HG02852 (cell line): ENCODE data around the gene RAD51B.
"Not testable (repeated sequence)": the region's sequence is repeated elsewhere in the genome, so short reads cannot be mapped to it uniquely, and the experiment has no call there.

ENCODE experiments used
- ATAC-seq: cut with Tn5 transposase; IDR thresholded peaks from one replicate; pipeline ENCODE4 v1.9.1; 2021; ENCODE audit warnings: mild to moderate bottlenecking, moderate library complexity; ENCODE audit not compliant: unreplicated experiment

Gene RAD51B

DNA sequence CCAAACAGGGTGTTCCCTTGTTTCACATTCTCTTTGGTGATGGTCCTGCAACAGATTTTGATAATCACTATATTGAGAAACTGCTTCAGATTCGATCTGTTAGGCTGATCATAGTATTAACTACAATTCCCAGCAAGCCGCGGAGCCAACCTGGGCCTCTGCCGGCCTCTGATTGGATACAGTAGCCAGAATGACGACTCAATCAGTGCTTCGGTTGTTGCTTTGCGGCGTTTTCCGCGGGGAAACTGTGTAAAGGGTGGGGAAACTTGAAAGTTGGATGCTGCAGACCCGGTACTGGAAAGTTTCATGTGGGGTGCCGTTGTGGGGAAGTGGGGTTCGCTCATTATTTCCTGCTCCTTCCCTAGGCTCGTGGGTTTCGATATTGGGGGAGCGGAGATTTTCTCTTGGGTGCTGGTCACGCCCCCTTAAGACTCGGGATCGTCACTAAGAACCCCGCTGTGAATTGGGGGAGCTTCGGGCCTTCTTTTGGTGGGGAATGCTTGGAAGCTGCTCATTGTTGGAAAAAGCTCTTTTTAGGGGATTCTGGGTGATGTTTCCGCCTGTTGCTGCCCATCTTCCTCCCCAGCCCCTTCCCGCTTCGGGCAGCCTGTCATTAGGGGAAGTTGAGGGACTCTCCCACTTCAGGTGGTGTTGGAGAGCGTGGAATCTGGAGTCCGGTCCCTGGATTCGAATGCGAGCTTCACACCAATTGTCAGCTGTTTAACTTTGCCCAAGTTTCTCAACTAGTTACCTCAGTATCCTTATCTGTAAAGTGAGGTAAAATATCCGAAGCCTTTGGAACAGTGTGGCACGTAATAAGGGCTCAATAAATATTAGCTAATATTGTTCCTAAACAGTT is at the start of gene RAD51B:
Gene RAD51B (plus strand): TSS at position 217 of the 859 bp plus-strand sequence.
- peak; percentile 68 for ATAC-seq

DNA sequence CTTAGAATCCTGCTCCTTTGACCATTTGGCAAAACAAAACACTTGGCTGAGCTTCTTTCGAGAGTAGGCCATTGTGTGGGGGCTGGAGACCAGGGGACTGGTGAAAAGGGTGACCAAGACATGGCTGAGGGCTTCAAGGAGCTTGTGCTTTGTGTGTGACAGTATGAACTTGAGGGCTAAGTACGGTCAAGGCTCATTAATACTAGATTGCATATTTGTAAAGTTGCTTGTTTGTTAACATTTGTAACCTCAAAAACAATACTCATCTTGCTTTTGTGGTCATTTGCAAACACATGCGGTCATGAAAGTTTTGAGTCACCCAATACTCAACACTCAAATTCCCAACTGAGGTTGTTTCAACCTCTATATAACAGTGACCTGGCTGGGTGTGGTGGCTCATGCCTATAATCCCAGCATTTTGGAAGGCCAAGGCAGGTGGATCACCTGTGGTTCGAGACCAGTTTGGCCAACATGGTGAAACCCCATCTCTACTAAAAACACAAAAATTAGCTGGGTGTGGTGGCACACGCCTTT is 45.7 kb upstream of the RAD51B start:
- ATAC-seq, result no peak

DNA sequence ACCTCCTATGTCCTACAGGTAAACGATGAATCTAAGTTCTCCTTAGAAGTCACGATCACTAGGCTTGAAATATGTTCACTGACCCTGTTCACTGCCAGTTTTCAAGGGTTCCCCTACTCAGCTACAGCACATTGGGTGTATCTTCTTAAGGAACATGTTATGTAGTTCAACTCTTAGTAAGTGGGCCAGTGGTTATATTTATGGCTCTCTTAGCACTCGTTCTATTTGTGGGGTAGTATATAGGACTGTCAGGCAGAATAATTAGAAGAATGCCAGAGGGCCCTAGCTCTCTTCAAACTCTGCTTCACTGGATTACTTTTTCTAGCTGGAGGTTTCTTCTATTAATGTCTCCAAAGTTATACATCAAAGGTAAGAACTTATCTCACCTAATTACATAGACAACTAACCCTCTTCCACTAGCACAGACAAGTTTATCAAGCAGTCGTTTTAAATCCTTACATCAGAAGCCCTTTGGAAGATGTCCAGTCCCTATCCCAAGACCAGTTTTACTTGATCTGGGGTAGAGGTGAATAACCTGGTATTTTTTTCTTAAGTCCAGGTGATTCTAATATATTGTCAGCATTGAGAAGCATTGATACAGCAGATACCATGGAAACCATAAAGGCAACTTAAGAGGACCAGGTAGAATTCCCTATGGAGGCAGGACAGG is 42.8 kb upstream of the RAD51B start:
- ATAC-seq, result no peak

DNA sequence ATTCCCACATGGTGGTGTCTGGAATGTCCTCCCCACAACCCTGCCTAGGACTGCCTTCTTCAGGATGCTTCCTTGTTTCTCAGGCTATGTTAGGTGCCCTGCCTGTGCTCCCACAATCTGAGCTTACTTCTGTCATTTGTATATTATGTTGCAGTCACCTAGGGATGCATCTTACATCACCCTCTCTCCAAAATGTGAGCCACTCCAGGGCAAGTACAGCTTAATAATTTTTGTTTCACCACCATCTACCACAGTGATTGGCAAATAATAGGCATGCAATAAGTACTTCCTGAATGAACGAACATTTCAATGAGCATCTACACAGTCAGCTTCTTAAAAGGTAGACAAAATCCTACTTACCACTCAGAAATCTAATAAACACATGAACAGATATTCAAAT is 40.8 kb upstream of the RAD51B start:
- ATAC-seq, result no peak

DNA sequence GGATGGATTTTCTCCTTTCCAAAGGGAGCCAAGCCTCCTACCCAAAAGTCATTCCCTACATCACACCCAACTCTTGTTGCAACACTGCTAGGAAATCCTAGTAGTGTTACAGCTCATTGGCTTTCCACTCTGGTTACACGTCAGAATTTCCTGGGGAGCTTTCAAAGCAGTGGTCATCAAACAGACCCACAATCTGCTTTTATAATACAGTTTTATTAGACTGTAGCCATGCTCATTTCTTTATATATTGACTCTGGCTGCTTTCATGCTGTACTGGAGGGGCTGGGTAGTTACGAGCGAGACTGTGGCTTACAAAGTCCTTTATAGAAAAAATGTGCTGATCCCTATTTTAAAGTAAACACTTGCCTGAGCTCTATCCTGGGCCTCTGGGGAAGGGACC is 37.5 kb upstream of the RAD51B start:
- no peak for ATAC-seq

DNA sequence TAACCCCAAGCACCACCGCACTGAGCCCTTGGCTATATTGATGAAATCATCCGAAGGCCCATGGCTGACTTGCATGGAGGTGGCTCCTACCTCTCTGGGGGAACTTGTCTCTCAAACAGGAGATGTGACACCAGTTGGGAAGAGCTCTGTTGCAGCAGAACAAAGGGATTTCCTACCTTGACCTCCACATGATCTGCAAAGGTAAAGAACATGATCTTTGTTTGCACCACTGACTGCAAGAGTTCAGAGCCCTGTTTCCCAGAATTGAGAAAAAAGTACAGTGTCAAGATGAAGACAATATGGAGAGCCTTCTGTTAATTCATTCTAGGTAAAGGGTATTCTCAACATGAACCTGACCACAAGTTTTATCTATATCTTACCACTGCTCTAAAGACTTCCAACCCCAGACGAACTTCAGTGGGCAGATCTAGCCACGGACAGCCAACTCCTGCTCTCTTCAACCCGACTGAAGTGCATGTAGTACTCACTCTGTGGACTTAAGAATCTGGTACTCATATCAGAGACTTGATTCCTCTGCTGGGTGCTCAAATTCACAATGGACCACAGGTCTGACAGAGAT is 35.2 kb upstream of the RAD51B start:
- no peak for ATAC-seq

DNA sequence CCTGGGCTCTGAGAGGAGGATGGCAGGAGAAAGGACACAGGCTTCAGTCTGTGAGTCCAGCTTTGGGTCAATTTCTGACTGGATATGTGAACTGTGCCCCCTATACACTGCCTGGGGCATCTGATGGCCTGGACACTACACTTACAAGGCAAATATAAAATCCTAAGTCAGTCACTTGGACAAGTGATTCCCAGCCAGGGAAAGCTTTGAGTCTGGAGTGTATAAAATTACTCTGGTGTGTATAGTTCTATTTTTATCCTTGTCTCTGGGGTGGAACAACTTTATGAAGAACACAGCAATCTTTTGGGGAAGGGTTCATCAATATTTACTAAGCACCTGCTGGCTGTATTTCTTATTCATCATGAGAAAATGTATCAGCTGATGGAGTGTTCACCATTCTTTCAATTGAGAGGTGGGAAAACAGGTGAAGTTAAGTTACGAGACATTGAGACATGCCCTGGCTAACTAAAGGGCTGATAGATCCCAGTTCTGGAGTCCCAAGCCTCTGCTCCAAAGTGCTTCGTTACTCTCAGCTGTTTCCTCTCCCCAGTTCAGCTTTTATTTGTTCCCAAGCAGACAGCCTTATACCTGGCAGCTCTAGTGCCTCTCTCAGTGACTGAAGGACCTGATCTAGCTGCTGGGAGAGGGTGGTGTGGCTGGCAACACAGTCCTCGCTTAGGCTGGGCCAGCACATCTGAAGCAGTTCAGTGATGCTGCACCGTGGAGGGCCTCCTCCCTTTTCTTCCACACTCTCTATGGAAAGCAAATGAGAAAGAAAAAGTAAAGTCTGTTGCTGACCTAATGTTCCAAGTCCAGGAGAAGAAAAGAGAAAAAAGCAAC is 34.1 kb upstream of the RAD51B start:
- no peak for ATAC-seq

DNA sequence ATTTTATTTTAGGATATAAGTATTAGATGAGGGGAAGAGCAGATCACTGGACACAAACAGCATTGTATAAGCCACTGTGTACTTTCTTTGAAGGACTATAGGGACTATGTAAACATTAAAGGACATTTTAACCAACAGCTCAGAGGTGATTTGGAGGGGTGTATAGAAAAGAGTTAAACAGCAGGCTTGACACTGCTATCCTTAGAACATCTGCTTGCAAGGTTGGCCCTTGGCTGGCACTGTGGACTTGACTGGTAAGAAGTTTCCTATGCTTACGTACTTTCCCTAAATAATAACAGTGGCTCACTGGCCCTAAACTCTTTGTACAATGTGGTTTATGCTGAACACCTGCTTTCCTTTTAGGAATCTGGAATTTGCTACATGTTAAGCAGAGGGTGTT is 31.9 kb upstream of the RAD51B start:
- no peak for ATAC-seq

DNA sequence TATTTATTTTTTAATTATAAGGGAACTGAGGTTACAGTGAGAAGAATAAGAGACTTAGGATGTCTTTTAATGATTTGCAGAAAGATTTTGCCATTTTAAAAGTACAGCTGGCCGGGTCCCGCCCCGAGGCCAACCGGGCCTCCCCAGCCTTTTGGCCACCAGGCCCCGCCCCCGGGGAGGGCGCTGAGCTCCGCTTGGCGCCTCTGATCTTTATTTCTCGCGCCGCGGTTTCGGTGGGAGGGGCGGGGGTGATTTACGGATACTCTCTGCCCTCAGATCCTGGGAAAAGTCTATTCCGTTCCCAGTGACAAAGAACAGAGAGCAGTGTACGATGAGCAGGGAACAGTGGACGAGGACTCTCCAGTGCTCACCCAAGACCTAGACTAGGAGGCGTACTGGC is 20.8 kb upstream of the RAD51B start:
- no peak for ATAC-seq

DNA sequence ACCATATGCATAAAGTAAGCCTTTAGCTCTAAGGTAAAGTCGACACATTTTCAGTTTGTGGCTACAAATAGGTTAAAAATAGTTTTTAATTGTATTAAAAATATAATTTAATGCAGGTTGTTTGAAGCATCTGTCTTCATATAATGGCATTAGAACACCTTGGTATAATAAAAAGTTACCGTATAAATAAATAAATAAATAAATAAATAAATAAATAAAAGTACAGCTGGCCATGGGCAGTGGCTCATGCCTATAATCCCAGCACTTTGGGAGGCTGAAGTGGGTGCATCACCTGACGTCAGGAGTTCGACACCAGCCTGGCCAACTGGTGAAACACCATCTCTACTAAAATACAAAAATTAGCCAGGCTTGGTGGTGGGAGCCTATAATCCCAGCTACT is 18.8 kb upstream of the RAD51B start:
- ATAC-seq, result no peak

DNA sequence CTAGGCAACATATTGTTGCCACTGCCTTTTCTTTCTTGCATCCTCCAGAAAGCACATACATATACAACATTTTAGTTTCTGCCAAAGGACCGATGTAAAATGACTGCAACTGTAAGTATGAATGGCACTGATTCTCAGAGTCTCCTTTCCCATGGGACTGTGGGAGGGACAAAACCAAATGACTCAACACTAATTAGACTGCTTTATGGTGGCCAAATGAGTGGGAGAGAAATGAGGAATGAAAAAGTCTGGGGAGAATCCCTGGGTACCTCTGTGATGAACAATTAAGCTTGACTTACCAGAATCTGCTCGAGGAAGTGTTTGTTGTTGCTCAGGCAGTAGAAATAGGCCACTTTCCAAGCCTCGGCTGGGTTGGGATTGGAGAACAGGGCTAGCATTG is 13.3 kb upstream of the RAD51B start:
- no peak for ATAC-seq

DNA sequence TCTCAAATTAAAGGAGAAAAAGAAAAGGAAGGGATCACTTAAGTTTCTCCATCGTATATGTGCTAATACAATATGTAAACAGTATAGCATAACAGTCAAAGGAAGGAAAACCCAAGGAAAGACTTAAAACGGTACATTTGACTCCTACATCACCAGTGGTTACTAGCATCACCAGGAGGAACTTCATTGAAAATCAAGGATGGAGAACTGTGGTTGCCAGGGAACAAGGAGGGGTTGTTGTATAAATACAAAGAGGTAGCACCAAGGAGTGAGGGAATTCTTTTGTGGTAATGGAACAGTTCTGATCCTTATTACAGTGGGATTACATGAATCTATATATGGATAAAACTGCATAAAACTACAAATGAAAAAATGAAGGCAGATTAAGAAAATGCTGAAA is 4.8 kb upstream of the RAD51B start:
- no peak for ATAC-seq

DNA sequence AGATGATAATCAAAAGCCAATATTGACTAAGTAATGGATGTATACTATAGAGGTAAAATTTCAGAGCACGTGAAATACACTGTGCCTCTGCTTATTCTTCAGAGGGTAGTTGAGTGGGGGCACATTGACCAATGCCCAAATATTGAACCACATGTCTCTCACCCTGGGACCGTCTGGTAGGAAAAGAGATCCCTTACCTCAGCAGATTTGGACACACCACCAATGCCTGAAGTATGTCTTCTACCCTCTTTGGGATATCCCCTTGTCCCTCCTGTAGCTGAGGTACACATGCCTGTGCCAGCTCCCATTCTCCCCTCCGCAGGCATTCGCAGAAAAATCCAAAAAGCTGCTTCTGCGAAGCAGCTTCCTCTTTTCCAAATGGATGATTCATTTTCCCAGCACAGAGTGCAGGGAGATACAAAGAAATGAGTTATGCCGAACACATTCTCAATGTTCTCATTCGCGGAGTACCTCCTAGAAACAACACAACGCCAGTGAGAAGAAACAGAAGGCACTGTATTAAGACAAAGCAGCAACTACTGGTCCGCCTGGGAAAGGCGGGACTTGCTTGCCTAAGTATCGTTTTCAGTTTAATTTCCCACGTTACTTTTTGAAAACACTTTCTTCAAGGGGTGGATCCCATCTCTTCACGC is 3.9 kb upstream of the RAD51B start:
- no peak for ATAC-seq

DNA sequence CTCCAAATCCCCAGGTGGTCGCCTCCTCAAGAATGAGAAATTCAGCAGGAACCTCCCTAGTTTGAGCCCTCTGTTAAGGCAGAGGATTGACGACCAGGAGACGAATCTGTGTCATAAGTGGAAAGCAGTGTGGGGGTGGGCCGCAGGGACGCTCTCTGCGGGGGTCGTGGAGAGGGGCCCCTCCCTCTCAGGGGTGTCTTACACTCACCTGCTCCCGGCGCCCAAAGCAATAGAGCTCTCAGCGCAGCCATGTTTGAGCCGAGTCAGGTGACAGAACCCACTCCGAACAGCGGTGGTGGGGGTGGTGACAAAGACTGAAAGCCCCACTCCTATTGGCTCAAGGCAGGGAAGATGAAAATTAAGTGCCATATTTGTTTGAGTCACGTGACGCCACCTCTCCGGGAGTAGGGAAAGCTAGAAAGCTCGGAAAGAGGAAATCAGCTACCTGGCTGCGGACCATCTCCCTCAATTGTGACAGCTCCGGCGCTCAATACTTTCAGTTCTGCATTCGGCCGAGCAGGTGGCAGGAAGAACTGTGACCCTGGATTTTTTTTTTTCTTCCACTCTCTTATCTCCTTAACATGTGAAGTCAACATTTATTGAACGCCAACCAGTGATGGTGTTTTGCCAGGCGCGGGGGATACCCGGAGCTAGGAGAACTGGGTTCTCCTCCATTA is 3.1 kb upstream of the RAD51B start, which contains the start of gene ZFYVE26:
Gene ZFYVE26 (minus strand): TSS at position 265 of the 677 bp plus-strand sequence. CDS start 627 bp downstream, outside the sequence.
- ATAC-seq, result peak; percentile 86

DNA sequence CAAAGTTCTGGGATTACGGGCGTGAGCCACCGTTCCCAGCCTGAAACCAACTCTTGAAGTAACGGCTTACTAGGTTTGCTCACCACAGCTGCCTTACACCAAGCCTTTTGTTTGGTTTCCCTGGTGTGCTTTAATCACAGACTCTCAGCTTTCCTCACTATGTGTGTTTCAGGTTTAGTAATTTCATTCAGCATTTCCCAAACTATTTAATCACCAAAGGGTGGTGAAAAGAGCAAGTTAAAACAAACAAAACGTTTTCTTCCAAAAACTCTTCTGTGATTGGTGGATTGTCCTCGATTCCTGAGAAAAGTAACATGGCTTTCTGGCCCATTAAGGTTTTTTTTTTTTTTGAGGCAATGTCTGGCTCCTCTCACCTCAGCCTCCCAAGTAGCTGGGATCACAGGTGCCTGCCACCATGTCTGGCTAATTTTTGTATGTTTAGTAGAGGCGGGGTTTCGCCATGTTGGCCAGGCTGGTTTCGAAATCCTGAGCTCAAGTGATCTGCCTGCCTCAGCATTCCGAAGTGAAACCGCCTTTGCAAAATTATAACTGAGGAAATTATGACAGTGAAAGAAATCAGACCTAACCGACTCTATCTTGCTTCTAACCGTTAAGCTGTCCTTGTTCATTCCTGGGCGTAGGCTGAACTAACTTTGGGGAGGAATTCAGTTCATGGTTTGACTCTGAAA is 1.7 kb upstream of the RAD51B start:
- ATAC-seq, result no peak

DNA sequence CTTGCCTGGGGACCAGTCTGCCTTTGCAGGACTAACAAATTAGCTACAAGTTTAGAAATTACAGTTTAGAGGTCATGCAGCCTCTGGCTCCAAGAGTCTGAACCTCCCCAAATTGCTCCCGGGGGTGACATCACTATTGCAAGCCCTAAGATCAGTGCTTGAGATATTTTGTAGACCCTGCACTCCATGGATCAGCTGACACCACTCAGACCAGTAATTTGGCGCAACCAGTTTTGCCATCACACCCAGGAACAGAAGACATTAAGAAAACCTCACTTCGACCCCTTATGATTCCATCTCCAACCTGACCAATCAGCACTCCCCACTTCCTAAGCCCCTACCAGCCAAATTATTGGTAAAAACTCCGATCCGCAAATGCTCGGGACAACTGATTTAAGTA is 1.1 kb upstream of the RAD51B start:
- ATAC-seq, result not testable (repeated sequence)

DNA sequence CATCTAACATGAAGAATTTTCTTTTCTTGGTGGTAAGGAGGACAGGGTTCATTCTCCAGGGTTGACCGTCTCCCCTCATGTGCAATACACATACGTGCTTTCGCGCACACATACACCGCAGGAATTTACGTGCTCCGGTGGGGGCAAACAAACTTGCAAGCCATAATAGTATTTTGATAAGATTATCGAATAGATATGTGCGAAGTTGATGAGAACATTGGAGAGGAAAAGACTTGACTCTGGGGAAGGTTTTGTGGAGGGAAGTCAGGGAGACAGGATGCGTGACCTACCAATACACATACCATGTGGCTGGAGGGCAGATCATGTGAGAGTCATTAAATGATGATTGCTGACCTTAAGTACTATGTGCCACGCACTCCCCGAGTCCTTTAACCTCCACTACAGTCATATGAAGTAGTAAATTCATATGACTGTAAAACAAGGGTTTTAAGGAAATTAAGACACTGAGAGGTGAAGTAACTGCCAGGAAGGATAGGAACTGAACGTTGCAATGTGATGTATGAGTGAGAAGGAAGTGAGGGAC is 921 bp downstream of the RAD51B start:
- no peak for ATAC-seq

DNA sequence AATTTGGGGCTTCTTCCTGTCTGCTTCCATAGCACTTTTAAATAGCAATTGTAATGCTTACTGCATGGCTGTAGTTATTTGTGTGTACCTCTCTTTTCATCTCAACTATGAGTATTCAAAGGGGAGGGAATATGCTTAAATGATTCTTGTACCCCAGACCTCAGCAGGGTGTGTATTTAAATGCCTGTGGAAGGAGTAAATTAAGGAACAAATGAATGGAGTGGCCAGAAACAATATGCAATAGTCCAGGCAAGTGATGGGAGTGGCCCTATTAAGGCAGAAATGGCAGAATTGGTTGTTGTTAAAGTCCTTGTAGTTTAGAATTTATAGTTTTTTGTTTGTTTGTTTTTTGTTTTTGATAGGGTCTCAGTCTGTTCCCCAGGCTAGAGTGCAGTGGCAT is 1.5 kb downstream of the RAD51B start:
- no peak for ATAC-seq

DNA sequence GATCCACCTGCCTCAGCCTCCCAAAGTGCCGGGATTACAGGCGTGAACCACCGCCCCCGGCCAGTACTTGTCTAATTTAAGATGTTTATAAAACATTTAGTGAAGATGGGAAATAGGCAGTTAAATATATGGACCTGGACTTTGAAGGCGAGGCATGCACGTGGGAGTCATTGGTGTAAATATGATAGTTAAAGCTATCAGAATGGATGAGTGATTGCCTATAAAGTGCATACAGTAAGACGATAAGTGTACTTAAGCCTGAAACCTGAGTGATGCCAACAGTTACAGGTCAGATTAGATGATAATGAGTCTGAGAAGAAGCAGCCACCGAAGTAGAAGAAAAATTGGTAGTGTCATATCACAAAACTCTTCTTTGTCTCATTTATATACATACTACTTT is 11.5 kb downstream of the RAD51B start:
- no peak for ATAC-seq
